Measurements from ENCODE around the gene TEX44.
A peak's percentile ranks its signal among the peaks of the same experiment; 100 is the strongest.

Gene TEX44

GRCh38 chr2:231601356-231602229, 8.9 kb downstream of the TEX44 start:
- peak; percentile 84 for TF ChIP-seq CTCF (IDR thresholded peaks at IDR 0.05; ENCODE audit: low read depth, low read length)
- peak; percentile 86 for DNase-seq (ENCODE audit: low read depth in 2 of 2)

GRCh38 chr2:231602859-231603467, 10.3 kb downstream of the TEX44 start:
- DNase-seq (ENCODE audit: low read depth in 2 of 2): no peak
- H3K4me3 ChIP-seq (replicated peaks in 1 of 2; ENCODE audit: low read depth in 2 of 2, low read length in 2 of 2): no peak overlapping the region
- no peak for TF ChIP-seq CTCF (IDR thresholded peaks at IDR 0.05; ENCODE audit: low read depth, low read length)

More at GRCh38 chr2:231601356-231602229, 8.9 kb downstream of the TEX44 start:
- H3K4me3 ChIP-seq (replicated peaks in 1 of 2; ENCODE audit: low read depth in 2 of 2, low read length in 2 of 2): no peak overlapping the region

- no peak for DNase-seq (ENCODE audit: low read depth in 2 of 2)
- TF ChIP-seq CTCF (IDR thresholded peaks at IDR 0.05; ENCODE audit: low read depth, low read length): no peak
- H3K4me3 ChIP-seq (replicated peaks in 1 of 2; ENCODE audit: low read depth in 2 of 2, low read length in 2 of 2): peak overlapping the region; percentile 40 to 51
Measured at GRCh38 chr2:231604101-231604684, 11.5 kb downstream of the TEX44 start.

GRCh38 chr2:231604685-231605606, 12.3 kb downstream of the TEX44 start:
- H3K4me3 ChIP-seq (replicated peaks in 1 of 2; ENCODE audit: low read depth in 2 of 2, low read length in 2 of 2): peak overlapping the region; percentile 22 to 51
- no peak for TF ChIP-seq CTCF (IDR thresholded peaks at IDR 0.05; ENCODE audit: low read depth, low read length)
- peak; percentile 99 to 100 for DNase-seq (ENCODE audit: low read depth in 2 of 2)

GRCh38 chr2:231605607-231606091, 13.0 kb downstream of the TEX44 start:
- DNase-seq (ENCODE audit: low read depth in 2 of 2): no peak
- no peak for TF ChIP-seq CTCF (IDR thresholded peaks at IDR 0.05; ENCODE audit: low read depth, low read length)
- H3K4me3 ChIP-seq (replicated peaks in 1 of 2; ENCODE audit: low read depth in 2 of 2, low read length in 2 of 2): no peak overlapping the region

GRCh38 chr2:231606941-231607340, 14.3 kb downstream of the TEX44 start:
- no peak overlapping the region for H3K4me3 ChIP-seq (replicated peaks in 1 of 2; ENCODE audit: low read depth in 2 of 2, low read length in 2 of 2)
- no peak for TF ChIP-seq CTCF (IDR thresholded peaks at IDR 0.05; ENCODE audit: low read depth, low read length)
- no peak for DNase-seq (ENCODE audit: low read depth in 2 of 2)
